ENCODE data around the gene ACTRT2. TPM values are rescaled to one million over a fixed set of nuclear protein-coding genes. Genes with fewer than 3 reads are reported as not detected.

ACTRT2 gene
- total RNA-seq, 1 experiment from 2014 or later, result not detected

DNA sequence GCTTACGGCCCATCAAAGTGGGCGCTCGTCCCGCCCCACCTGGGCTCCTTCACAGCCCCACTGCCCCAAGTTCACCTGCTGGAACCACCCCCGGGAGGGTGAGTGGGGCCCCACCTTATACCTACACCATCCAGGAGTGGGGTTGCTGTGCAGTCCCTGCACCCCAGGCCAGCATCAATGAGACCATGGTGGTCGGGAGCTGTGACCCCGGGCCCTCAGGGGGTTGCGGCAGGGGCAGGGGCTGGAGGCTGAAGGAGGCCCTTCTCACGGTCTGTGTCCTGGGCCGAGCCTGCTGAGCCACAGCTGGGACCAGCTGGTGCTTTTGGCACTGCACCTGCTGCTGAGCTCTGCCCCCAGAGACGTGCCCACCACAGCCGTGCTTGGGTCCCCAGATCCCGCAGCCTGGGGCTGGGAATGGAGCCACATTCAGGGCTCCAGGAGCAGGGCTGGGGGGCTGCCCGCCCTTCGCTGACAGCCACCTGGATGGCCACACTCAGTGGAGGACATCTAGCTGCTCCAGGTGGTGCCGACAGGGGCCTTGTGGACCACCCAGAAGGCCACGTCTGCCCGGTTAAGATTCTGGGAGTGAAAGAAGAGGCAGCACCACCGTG lies 17.4 kb downstream of the ACTRT2 start:
- H3K27ac ChIP-seq (ENCODE audit: low read length), result no peak overlapping the region
- no peaks in the 10 kb centered on the region for H3K9me2 ChIP-seq (replicated peaks; ENCODE audit: insufficient read depth, low read length)
- no peak for DNase-seq

DNA sequence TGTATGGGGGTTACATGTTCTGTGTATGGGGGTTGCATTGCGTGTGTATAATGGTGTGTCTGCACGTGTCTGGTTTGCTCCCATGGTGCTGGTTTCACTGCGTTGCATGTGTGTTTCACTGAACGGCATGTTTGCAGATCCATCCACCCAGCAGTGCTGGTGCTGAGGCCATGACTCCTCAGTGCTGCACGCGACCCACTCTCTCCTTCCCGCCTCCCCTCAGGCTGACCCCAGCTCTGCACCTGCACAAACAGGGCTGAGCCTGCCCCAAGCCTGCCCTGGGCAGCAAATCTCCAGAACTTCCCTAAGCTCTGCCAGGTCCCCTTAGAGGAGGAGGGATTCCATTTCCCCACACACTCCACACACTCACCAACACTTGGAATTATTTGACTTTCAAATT lies 18.7 kb downstream of the ACTRT2 start:
- H3K9me3 ChIP-seq (ENCODE audit: low read length), result no peaks in the 10 kb centered on the region

More for the DNA sequence above, 17.4 kb downstream of the ACTRT2 start:
- H3K79me2 ChIP-seq (ENCODE audit: low read length), result no peaks in the 10 kb centered on the region
- no peaks in the 10 kb centered on the region for H4K20me1 ChIP-seq (ENCODE audit: insufficient read depth, low read depth, low read length)
- no peak overlapping the region for H2AFZ ChIP-seq (ENCODE audit: low read length)
- no peak overlapping the region for H3K9ac ChIP-seq (ENCODE audit: low read length)
- no peaks in the 10 kb centered on the region for H3K27me3 ChIP-seq (ENCODE audit: low read length)
- no peaks in the 10 kb centered on the region for H3K36me3 ChIP-seq (ENCODE audit: insufficient read depth, low read length)
- H3K4me3 ChIP-seq (ENCODE audit: low read length), result no peak overlapping the region
- H3K4me1 ChIP-seq (ENCODE audit: low read length), result peaks cover 10% of the 10 kb centered on the region
- no peaks in the 10 kb centered on the region for H3K9me3 ChIP-seq (ENCODE audit: low read length)
- no peak overlapping the region for H3K4me2 ChIP-seq (ENCODE audit: low read depth, low read length, poor library complexity, severe bottlenecking)

GRCh38 chr1:3042481-3042880 lies 21.2 kb downstream of the ACTRT2 start:
- no peak for DNase-seq
- H3K27ac ChIP-seq (ENCODE audit: low read length), result no peak overlapping the region

More for the DNA sequence above, 18.7 kb downstream of the ACTRT2 start:
- Histone ChIP-seq H3K79me2 (ENCODE audit: low read length) (no peaks in the 10 kb centered on the region), H3K9me2 (replicated peaks; ENCODE audit: insufficient read depth, low read length) (no peaks in the 10 kb centered on the region), H3K4me2 (ENCODE audit: low read depth, low read length, poor library complexity, severe bottlenecking) (no peak overlapping the region), H4K20me1 (ENCODE audit: insufficient read depth, low read depth, low read length) (no peaks in the 10 kb centered on the region), H3K36me3 (ENCODE audit: insufficient read depth, low read length) (no peaks in the 10 kb centered on the region), H3K4me3 (ENCODE audit: low read length) (no peak overlapping the region), H3K27ac (ENCODE audit: low read length) (no peak overlapping the region), H3K4me1 (ENCODE audit: low read length) (peaks cover 10% of the 10 kb centered on the region), H2AFZ (ENCODE audit: low read length) (no peak overlapping the region), H3K27me3 (ENCODE audit: low read length) (no peaks in the 10 kb centered on the region), H3K9ac (ENCODE audit: low read length) (no peak overlapping the region)
- no peak for DNase-seq

DNA sequence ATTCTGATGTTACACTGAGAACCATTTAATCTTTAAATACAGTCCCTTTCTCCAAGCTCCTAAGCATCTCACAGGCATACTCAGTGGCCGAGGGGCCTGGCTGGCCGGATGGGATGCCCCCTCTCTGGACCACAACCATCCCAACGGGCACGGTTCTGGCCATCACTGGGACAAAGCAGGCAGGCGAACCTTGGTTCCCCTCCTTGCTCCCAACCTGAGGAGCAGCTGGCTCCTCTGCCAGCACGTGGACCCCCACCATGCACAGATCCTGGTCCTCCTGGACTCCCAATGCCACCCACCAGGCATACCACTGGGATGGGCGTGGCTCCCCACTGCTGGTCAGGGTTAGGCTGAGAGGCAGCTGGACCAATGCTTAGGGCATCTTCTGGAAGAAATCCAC lies 27.9 kb downstream of the ACTRT2 start:
- no peak overlapping the region for H3K27ac ChIP-seq (ENCODE audit: low read length)
- no peak overlapping the region for H2AFZ ChIP-seq (ENCODE audit: low read length)
- H3K79me2 ChIP-seq (ENCODE audit: low read length), result no peaks in the 10 kb centered on the region

More at GRCh38 chr1:3042481-3042880, 21.2 kb downstream of the ACTRT2 start:
- Histone ChIP-seq H3K36me3 (ENCODE audit: insufficient read depth, low read length) (no peaks in the 10 kb centered on the region), H3K9me3 (ENCODE audit: low read length) (no peaks in the 10 kb centered on the region), H4K20me1 (ENCODE audit: insufficient read depth, low read depth, low read length) (no peaks in the 10 kb centered on the region), H3K9me2 (replicated peaks; ENCODE audit: insufficient read depth, low read length) (no peaks in the 10 kb centered on the region), H3K27me3 (ENCODE audit: low read length) (no peaks in the 10 kb centered on the region), H3K79me2 (ENCODE audit: low read length) (no peaks in the 10 kb centered on the region), H3K4me1 (ENCODE audit: low read length) (peaks cover 10% of the 10 kb centered on the region), H2AFZ (ENCODE audit: low read length) (no peak overlapping the region), H3K4me2 (ENCODE audit: low read depth, low read length, poor library complexity, severe bottlenecking) (no peak overlapping the region), H3K9ac (ENCODE audit: low read length) (no peak overlapping the region), H3K4me3 (ENCODE audit: low read length) (no peak overlapping the region)

GRCh38 chr1:3049905-3050304 lies 28.6 kb downstream of the ACTRT2 start:
- H3K36me3 ChIP-seq (ENCODE audit: insufficient read depth, low read length), result no peaks in the 10 kb centered on the region
- H2AFZ ChIP-seq (ENCODE audit: low read length), result no peak overlapping the region
- no peak overlapping the region for H3K4me3 ChIP-seq (ENCODE audit: low read length)
- no peaks in the 10 kb centered on the region for H3K79me2 ChIP-seq (ENCODE audit: low read length)
- no peaks in the 10 kb centered on the region for H3K9me3 ChIP-seq (ENCODE audit: low read length)
- H3K27me3 ChIP-seq (ENCODE audit: low read length), result no peaks in the 10 kb centered on the region
- H3K4me2 ChIP-seq (ENCODE audit: low read depth, low read length, poor library complexity, severe bottlenecking), result no peak overlapping the region
- DNase-seq, result no peak
- H3K9ac ChIP-seq (ENCODE audit: low read length), result no peak overlapping the region
- H3K9me2 ChIP-seq (replicated peaks; ENCODE audit: insufficient read depth, low read length), result no peaks in the 10 kb centered on the region
- no peaks in the 10 kb centered on the region for H3K4me1 ChIP-seq (ENCODE audit: low read length)
- H4K20me1 ChIP-seq (ENCODE audit: insufficient read depth, low read depth, low read length), result no peaks in the 10 kb centered on the region
- no peak overlapping the region for H3K27ac ChIP-seq (ENCODE audit: low read length)

More for the DNA sequence above, 27.9 kb downstream of the ACTRT2 start:
- DNase-seq, result no peak
- Histone ChIP-seq H3K4me1 (ENCODE audit: low read length) (no peaks in the 10 kb centered on the region), H3K36me3 (ENCODE audit: insufficient read depth, low read length) (no peaks in the 10 kb centered on the region), H3K9ac (ENCODE audit: low read length) (no peak overlapping the region), H4K20me1 (ENCODE audit: insufficient read depth, low read depth, low read length) (no peaks in the 10 kb centered on the region), H3K4me3 (ENCODE audit: low read length) (no peak overlapping the region), H3K4me2 (ENCODE audit: low read depth, low read length, poor library complexity, severe bottlenecking) (no peak overlapping the region), H3K9me2 (replicated peaks; ENCODE audit: insufficient read depth, low read length) (no peaks in the 10 kb centered on the region), H3K9me3 (ENCODE audit: low read length) (no peaks in the 10 kb centered on the region), H3K27me3 (ENCODE audit: low read length) (no peaks in the 10 kb centered on the region)

DNA sequence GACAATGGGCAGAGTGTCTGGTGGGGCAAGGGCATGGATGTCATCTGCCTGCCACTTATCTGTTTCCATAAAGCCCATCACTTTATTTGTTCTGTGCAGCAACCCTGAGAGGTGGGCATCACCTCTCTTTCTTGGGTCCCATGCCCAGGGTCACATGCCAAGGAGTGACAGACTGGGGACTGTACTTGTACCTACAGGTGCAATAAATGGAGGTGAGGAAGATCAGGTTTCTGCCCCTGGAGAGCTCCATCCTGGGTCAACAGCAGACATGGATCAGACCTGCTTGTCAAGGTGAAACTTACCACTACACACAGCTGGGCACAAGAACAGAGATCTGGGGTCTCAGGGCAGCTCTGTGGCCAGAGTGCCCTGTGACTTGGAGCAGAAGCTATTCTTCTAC lies 29.3 kb downstream of the ACTRT2 start:
- H3K27ac ChIP-seq (ENCODE audit: low read length), result no peak overlapping the region
- no peaks in the 10 kb centered on the region for H3K9me3 ChIP-seq (ENCODE audit: low read length)
- no peaks in the 10 kb centered on the region for H3K79me2 ChIP-seq (ENCODE audit: low read length)
- no peaks in the 10 kb centered on the region for H3K27me3 ChIP-seq (ENCODE audit: low read length)
- H3K9me2 ChIP-seq (replicated peaks; ENCODE audit: insufficient read depth, low read length), result no peaks in the 10 kb centered on the region
- H3K4me1 ChIP-seq (ENCODE audit: low read length), result no peaks in the 10 kb centered on the region
- no peak overlapping the region for H3K4me2 ChIP-seq (ENCODE audit: low read depth, low read length, poor library complexity, severe bottlenecking)
- H3K36me3 ChIP-seq (ENCODE audit: insufficient read depth, low read length), result no peaks in the 10 kb centered on the region
- no peak for DNase-seq
- H4K20me1 ChIP-seq (ENCODE audit: insufficient read depth, low read depth, low read length), result no peaks in the 10 kb centered on the region
- H2AFZ ChIP-seq (ENCODE audit: low read length), result no peak overlapping the region
- no peak overlapping the region for H3K4me3 ChIP-seq (ENCODE audit: low read length)
- H3K9ac ChIP-seq (ENCODE audit: low read length), result no peak overlapping the region

DNA sequence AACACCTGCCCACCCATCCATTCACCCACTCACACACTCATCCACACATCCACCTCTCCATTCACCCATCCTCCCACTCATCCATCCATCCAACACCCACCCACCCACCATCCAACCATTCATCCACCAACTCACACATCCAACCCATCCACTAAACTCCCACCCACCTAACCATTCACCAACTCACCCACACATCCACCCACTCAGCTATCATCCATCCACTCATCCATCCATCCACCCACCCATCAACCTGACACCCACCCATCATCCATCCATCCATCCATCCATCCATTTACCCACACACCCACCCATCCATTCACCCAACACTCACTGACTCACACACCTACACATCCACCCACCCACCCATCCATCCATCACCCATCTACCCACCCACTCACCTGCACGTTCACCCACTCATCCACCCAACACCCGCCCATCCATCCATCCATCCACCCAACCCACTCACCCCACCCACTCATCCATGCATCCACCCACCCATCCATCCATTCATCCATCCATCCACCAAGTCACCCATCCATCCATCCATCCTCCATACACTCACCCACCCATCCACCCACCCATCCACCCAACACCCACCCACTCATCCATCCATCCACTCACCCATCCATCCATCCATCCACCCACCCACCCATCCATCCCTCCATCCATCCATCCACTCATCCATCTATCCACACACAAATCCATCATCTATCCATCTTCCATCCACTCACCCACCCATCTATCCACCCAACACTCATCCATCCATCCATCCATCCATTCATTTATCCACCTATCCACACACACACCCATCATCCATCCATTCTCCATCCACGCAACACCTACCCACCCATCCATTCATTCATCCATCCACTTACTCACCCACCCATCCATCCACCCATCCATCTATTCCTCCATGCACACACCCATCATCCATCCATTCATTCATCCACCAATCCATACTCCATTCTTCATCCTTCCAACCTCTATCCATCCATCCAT lies 30.3 kb downstream of the ACTRT2 start:
- Histone ChIP-seq H3K27me3 (ENCODE audit: low read length) (no peaks in the 10 kb centered on the region), H3K4me3 (ENCODE audit: low read length) (no peak overlapping the region), H3K9ac (ENCODE audit: low read length) (no peak overlapping the region), H3K27ac (ENCODE audit: low read length) (no peak overlapping the region), H3K4me2 (ENCODE audit: low read depth, low read length, poor library complexity, severe bottlenecking) (no peak overlapping the region), H4K20me1 (ENCODE audit: insufficient read depth, low read depth, low read length) (no peaks in the 10 kb centered on the region), H3K79me2 (ENCODE audit: low read length) (no peaks in the 10 kb centered on the region), H3K4me1 (ENCODE audit: low read length) (no peaks in the 10 kb centered on the region), H2AFZ (ENCODE audit: low read length) (no peak overlapping the region), H3K9me3 (ENCODE audit: low read length) (no peaks in the 10 kb centered on the region), H3K36me3 (ENCODE audit: insufficient read depth, low read length) (no peaks in the 10 kb centered on the region), H3K9me2 (replicated peaks; ENCODE audit: insufficient read depth, low read length) (no peaks in the 10 kb centered on the region)
- no peak for DNase-seq

DNA sequence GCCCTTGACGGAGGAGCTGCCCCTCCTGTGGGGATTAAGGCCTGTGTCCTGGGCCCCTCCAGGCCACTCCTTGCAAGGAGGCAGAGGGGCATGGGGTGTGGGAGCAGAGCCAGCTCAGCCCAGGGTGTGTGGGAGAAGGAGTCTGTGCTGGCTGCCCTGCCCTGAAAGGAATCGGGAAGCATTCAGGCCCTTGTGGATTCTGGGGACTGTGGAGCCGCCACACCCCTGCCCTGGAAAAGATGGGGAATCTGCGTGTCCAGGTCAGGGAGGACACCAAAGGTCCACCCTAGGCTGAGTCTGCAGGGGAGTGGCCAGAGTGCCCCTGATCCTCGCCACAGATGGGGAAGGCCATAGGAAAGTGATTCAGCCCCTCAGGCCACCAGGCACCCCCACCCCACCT lies 31.2 kb downstream of the ACTRT2 start:
- Histone ChIP-seq H3K27ac (ENCODE audit: low read length) (no peak overlapping the region), H3K4me3 (ENCODE audit: low read length) (no peak overlapping the region), H3K4me1 (ENCODE audit: low read length) (no peaks in the 10 kb centered on the region), H3K27me3 (ENCODE audit: low read length) (no peaks in the 10 kb centered on the region), H3K9ac (ENCODE audit: low read length) (no peak overlapping the region), H3K4me2 (ENCODE audit: low read depth, low read length, poor library complexity, severe bottlenecking) (no peak overlapping the region), H4K20me1 (ENCODE audit: insufficient read depth, low read depth, low read length) (no peaks in the 10 kb centered on the region), H3K36me3 (ENCODE audit: insufficient read depth, low read length) (no peaks in the 10 kb centered on the region), H3K9me2 (replicated peaks; ENCODE audit: insufficient read depth, low read length) (no peaks in the 10 kb centered on the region), H3K9me3 (ENCODE audit: low read length) (no peaks in the 10 kb centered on the region), H2AFZ (ENCODE audit: low read length) (no peak overlapping the region), H3K79me2 (ENCODE audit: low read length) (no peaks in the 10 kb centered on the region)
- DNase-seq, result no peak
